CD14-positive monocyte (primary cell): ENCODE results near the gene SLC39A6. TPM values are rescaled to one million over a fixed set of nuclear protein-coding genes. Genes with fewer than 3 reads are reported as not detected.
"Not testable (repeated sequence)": the region's sequence is repeated elsewhere in the genome, so short reads cannot be mapped to it uniquely, and the experiment has no call there.

Source experiments
- DNase-seq, 3 donors: peaks; one replicate each; pipeline ENCODE4 v3.0.0-alpha.2; 2011 to 2022
- H2AFZ ChIP-seq: 2 replicates; pipeline ENCODE4 v1.6.0; 2012; ENCODE audit warnings: mild to moderate bottlenecking, low read depth, low read length, inconsistent platforms; ENCODE audit not compliant: insufficient read depth, poor library complexity, severe bottlenecking
- H3K27ac ChIP-seq, 2 donors: 1 replicate in 1 of 2; 2 replicates in 1 of 2; pipeline ENCODE4 v1.5.1; 2012 to 2013; ENCODE audit warnings: low read length in 2 of 2, control low read depth in 1 of 2, inconsistent platforms in 1 of 2, low read depth in 1 of 2, mild to moderate bottlenecking in 1 of 2
- H3K27me3 ChIP-seq, 2 donors: one replicate each; pipeline versions ENCODE4 v1.6.0 to v1.6.1; 2011 to 2013; ENCODE audit warnings: low read length in 2 of 2; ENCODE audit not compliant: control insufficient read depth in 2 of 2, insufficient read depth in 2 of 2
- H3K36me3 ChIP-seq, 2 donors: replicated peaks in 1 of 2; 1 replicate in 1 of 2; 2 replicates in 1 of 2; pipeline versions ENCODE4 v1.5.1 to v1.6.1; 2012 to 2013; ENCODE audit warnings: low read length in 2 of 2, control low read depth in 1 of 2, inconsistent platforms in 1 of 2, mild to moderate bottlenecking in 1 of 2; ENCODE audit not compliant: insufficient read depth in 2 of 2, control insufficient read depth in 1 of 2
- H3K4me1 ChIP-seq, 2 donors: 1 replicate in 1 of 2; 2 replicates in 1 of 2; pipeline versions ENCODE4 v1.5.1 to v1.6.1; 2012 to 2013; ENCODE audit warnings: low read length in 2 of 2, control low read depth in 1 of 2, inconsistent platforms in 1 of 2, mild to moderate bottlenecking in 1 of 2, moderate library complexity in 1 of 2; ENCODE audit not compliant: insufficient read depth in 2 of 2, control insufficient read depth in 1 of 2
- H3K4me2 ChIP-seq: replicated peaks from 2 replicates; pipeline ENCODE3; 2012; ENCODE audit warnings: low read length, moderate library complexity, mild to moderate bottlenecking; ENCODE audit not compliant: poor library complexity, severe bottlenecking; ENCODE audit errors: extremely low read depth
- H3K4me3 ChIP-seq, 3 experiments: fragments of 200-600 bp in 1 of 3; sonication (generic) in 1 of 3; replicated peaks in 1 of 3; 1 replicate in 2 of 3; 2 replicates in 1 of 3; pipeline ENCODE4 v1.5.1; 2011 to 2013; ENCODE audit warnings: low read length in 3 of 3, mild to moderate bottlenecking in 3 of 3, control low read depth in 2 of 3, low read depth in 2 of 3, inconsistent platforms in 1 of 3, moderate library complexity in 1 of 3
- H3K79me2 ChIP-seq: 2 replicates; pipeline ENCODE4 v1.6.0; 2012; ENCODE audit warnings: mild to moderate bottlenecking, control low read depth, inconsistent platforms, low read length, moderate library complexity; ENCODE audit not compliant: insufficient read depth
- H3K9ac ChIP-seq: 2 replicates; pipeline ENCODE4 v1.6.0; 2017; ENCODE audit warnings: low read length, mild to moderate bottlenecking; ENCODE audit not compliant: insufficient read depth, poor library complexity, severe bottlenecking
- H3K9me3 ChIP-seq, 2 donors: replicated peaks in 1 of 2; 1 replicate in 1 of 2; 2 replicates in 1 of 2; pipeline versions ENCODE4 v1.5.1 to v1.6.1; 2012 to 2013; ENCODE audit warnings: low read length in 2 of 2, control low read depth in 1 of 2; ENCODE audit not compliant: control insufficient read depth in 1 of 2, insufficient read depth in 1 of 2
- H4K20me1 ChIP-seq: 2 replicates; pipeline ENCODE4 v1.6.0; 2012; ENCODE audit warnings: mild to moderate bottlenecking, low read length, control low read depth, moderate library complexity; ENCODE audit not compliant: insufficient read depth
- H3K27ac Mint-ChIP-seq, 7 donors: one replicate each; pipeline ENCODE4 v1.8.0; 2020; ENCODE audit warnings: mild to moderate bottlenecking in 7 of 7, mixed read lengths in 7 of 7, moderate library complexity in 6 of 7, inconsistent platforms in 2 of 7
- H3K27me3 Mint-ChIP-seq, 3 donors: one replicate each; pipeline ENCODE4 v1.8.0; 2021 to 2022; ENCODE audit warnings: low read depth in 3 of 3, mild to moderate bottlenecking in 3 of 3, mixed read lengths in 3 of 3, moderate library complexity in 3 of 3, inconsistent platforms in 1 of 3
- H3K36me3 Mint-ChIP-seq, 2 donors: one replicate each; pipeline ENCODE4 v1.8.0; 2020; ENCODE audit warnings: mixed read lengths in 2 of 2, inconsistent platforms in 1 of 2, mild to moderate bottlenecking in 1 of 2
- H3K4me1 Mint-ChIP-seq: one replicate; pipeline ENCODE4 v1.8.0; 2020; ENCODE audit warnings: mild to moderate bottlenecking, mixed read lengths
- H3K4me3 Mint-ChIP-seq, 2 donors: one replicate each; pipeline ENCODE4 v1.8.0; 2020; ENCODE audit warnings: mild to moderate bottlenecking in 2 of 2, mixed read lengths in 2 of 2, moderate library complexity in 1 of 2
- H3K9me3 Mint-ChIP-seq, 7 donors: one replicate each; pipeline ENCODE4 v1.8.0; 2020 to 2022; ENCODE audit warnings: mixed read lengths in 7 of 7, mild to moderate bottlenecking in 6 of 7, moderate library complexity in 6 of 7, inconsistent platforms in 2 of 7
- WGBS: methylation state at CpG from one replicate; pipeline ENCODE4 v1.1.5; 2013; ENCODE audit warnings: missing lambda C conversion rate; ENCODE audit not compliant: insufficient coverage; 5-methylcytosine and 5-hydroxymethylcytosine counted together
- intact Hi-C, 2 donors: fragments of 100-400 bp; cut with micrococcal nuclease; formaldehyde crosslinking; loops; one replicate each; pipeline versions ENCODE4 v1.15.0 to v1.15.1; 2023
- polyA plus RNA-seq, 3 donors: library from polyadenylated mRNA; depleted of rRNA in 1 of 3; unstranded in 2 of 3; stranded (reverse) in 1 of 3; fragments of 300-500 nt in 2 of 3; fragments of >200 nt in 1 of 3; fragmentation: Illumina TruSeq in 2 of 3; gene quantifications; 1 replicate in 2 of 3; 2 replicates in 1 of 3; pipeline ENCODE4 v1.2.3, GENCODE V29; 2012 to 2021
- TF ChIP-seq, protein P1 (sequence below): fragments of 200-600 bp; IDR thresholded peaks from one replicate; pipeline ENCODE4 v1.8.0; 2022; ENCODE audit warnings: antibody characterized with exemption, mild to moderate bottlenecking

SLC39A6 gene
- polyA plus RNA-seq, 3 donors = 13.2 to 20.1 (median 16.8) TPM

GRCh38 chr18:36073676-36074075, 55.5 kb downstream of the SLC39A6 start:
- H3K4me3 ChIP-seq = no peak overlapping the region
- intact Hi-C loops = no loop called here
- peaks cover 7 to 12% of the 10 kb centered on the region in 2 donors for H3K4me1 ChIP-seq
- H3K36me3 Mint-ChIP-seq = no peaks in the 10 kb centered on the region
- no peaks in the 10 kb centered on the region for H3K9me3 ChIP-seq
- peaks cover 0 to 13% (median 5%) of the 10 kb centered on the region in 7 donors for H3K9me3 Mint-ChIP-seq
- TF ChIP-seq, protein P1, sequence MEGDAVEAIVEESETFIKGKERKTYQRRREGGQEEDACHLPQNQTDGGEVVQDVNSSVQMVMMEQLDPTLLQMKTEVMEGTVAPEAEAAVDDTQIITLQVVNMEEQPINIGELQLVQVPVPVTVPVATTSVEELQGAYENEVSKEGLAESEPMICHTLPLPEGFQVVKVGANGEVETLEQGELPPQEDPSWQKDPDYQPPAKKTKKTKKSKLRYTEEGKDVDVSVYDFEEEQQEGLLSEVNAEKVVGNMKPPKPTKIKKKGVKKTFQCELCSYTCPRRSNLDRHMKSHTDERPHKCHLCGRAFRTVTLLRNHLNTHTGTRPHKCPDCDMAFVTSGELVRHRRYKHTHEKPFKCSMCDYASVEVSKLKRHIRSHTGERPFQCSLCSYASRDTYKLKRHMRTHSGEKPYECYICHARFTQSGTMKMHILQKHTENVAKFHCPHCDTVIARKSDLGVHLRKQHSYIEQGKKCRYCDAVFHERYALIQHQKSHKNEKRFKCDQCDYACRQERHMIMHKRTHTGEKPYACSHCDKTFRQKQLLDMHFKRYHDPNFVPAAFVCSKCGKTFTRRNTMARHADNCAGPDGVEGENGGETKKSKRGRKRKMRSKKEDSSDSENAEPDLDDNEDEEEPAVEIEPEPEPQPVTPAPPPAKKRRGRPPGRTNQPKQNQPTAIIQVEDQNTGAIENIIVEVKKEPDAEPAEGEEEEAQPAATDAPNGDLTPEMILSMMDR = no peak
- WGBS = no CpG with 5 or more reads among the region's 1 CpG
- H3K4me1 Mint-ChIP-seq = peaks cover 12% of the 10 kb centered on the region
- H3K4me3 Mint-ChIP-seq = no peak overlapping the region
- no peak overlapping the region for H3K9ac ChIP-seq
- no peak for DNase-seq
- H3K79me2 ChIP-seq = no peaks in the 10 kb centered on the region
- no peaks in the 10 kb centered on the region for H3K36me3 ChIP-seq
- H4K20me1 ChIP-seq = no peaks in the 10 kb centered on the region
- H3K4me2 ChIP-seq = no peak overlapping the region
- no peak overlapping the region for H2AFZ ChIP-seq
- H3K27me3 Mint-ChIP-seq = peaks cover 5 to 7% (median 5%) of the 10 kb centered on the region in 3 donors
- no peaks in the 10 kb centered on the region for H3K27me3 ChIP-seq
- H3K27ac Mint-ChIP-seq = peak overlapping the region in 2 of 7 donors; percentile 2 to 11
- no peak overlapping the region for H3K27ac ChIP-seq

- H3K27ac Mint-ChIP-seq, H3K9me3 Mint-ChIP-seq, H3K36me3 Mint-ChIP-seq, H3K9ac ChIP-seq, H3K27me3 Mint-ChIP-seq, H3K36me3 ChIP-seq, H2AFZ ChIP-seq, H4K20me1 ChIP-seq, H3K4me3 Mint-ChIP-seq, H3K4me3 ChIP-seq, intact Hi-C loops, H3K9me3 ChIP-seq, H3K27me3 ChIP-seq, DNase-seq, H3K27ac ChIP-seq, H3K79me2 ChIP-seq, H3K4me2 ChIP-seq: not testable (repeated sequence)
- H3K4me1 Mint-ChIP-seq = peaks cover 15% of the 10 kb centered on the region
- 97% methylated on average over 4 of the region's 8 CpGs for WGBS
- peaks cover 7 to 12% of the 10 kb centered on the region in 2 donors for H3K4me1 ChIP-seq
Measured at GRCh38 chr18:36072406-36072805, 56.7 kb downstream of the SLC39A6 start.
